Stomach smooth muscle (tissue), 2 donors: ENCODE measurements around the gene ABHD1.

Source experiments
- H3K27ac ChIP-seq: one replicate; pipeline ENCODE4 v1.7.0; 2013; ENCODE audit warnings: mild to moderate bottlenecking, low read length, inconsistent platforms
- H3K27me3 ChIP-seq, 2 donors: one replicate each; pipeline ENCODE4 v1.7.0; 2013; ENCODE audit warnings: low read length in 2 of 2; ENCODE audit not compliant: insufficient read depth in 2 of 2, control insufficient read depth in 1 of 2
- H3K36me3 ChIP-seq, 2 donors: one replicate each; pipeline ENCODE4 v1.7.0; 2013; ENCODE audit warnings: low read length in 2 of 2; ENCODE audit not compliant: control insufficient read depth in 2 of 2, insufficient read depth in 2 of 2
- H3K4me1 ChIP-seq: one replicate; pipeline ENCODE4 v1.7.0; 2013; ENCODE audit warnings: low read length; ENCODE audit not compliant: control insufficient read depth, insufficient read depth
- H3K4me3 ChIP-seq, 2 donors: one replicate each; pipeline ENCODE4 v1.7.0; 2013; ENCODE audit warnings: low read length in 2 of 2
- H3K9ac ChIP-seq, 2 donors: one replicate each; pipeline ENCODE4 v1.7.0; 2013; ENCODE audit warnings: low read length in 2 of 2, mild to moderate bottlenecking in 1 of 2
- H3K9me3 ChIP-seq, 2 donors: one replicate each; pipeline ENCODE4 v1.7.0; 2013; ENCODE audit warnings: low read length in 2 of 2; ENCODE audit not compliant: control insufficient read depth in 2 of 2
- donor health status: healthy.
- donor health status: Pancreatic carcinoma.

Gene ABHD1

DNA sequence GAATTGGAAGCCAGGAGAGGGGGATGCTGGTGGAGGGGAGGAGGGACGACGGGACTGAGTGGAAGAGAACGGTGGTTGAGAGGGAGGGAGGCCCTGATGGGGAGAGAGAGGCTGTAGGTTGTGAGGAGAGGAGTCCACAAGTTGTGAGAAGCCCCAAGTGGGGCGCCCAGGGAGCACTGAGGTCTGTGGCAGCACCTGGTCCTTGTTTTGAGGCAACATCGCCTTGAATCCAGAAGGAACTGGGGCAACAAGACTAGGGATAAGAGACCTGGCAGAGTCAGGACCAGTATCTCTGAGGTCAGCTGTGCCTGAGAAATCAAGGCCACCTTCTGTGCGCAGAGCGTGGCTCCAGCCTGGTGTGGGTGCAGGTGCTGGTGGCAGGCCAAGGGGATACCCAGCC is 14.5 kb downstream of the ABHD1 start:
- no peaks in the 10 kb centered on the region for H3K36me3 ChIP-seq
- H3K4me1 ChIP-seq: peaks cover 10% of the 10 kb centered on the region
- no peaks in the 10 kb centered on the region for H3K27me3 ChIP-seq
- H3K9ac ChIP-seq: no peak overlapping the region
- H3K27ac ChIP-seq: no peak overlapping the region
- H3K4me3 ChIP-seq: no peak overlapping the region
- H3K9me3 ChIP-seq: no peaks in the 10 kb centered on the region

DNA sequence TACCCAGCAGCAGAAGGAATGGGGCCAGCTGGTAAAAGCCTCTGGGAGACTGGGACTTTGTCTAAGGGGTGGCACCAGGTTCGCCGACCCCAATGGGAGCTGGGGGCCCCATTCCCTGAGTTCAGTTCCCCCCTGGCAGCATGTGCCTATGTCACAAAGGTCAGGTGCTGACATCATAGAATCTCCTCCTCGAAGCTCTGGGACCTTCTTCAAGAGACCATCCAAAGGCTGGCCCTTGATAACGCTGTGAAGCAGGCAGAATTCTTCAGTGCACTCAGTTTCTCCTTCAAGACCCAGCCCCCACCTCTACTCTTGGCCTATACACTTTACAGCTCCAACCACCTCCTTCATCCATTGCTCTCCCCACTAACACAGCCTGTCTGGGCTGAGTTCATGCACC is 15.7 kb downstream of the ABHD1 start, which contains the start of gene PRR30:
Gene PRR30 (minus strand): TSS at position 101 of the 400 bp plus-strand sequence. CDS start 1,081 bp downstream, outside the sequence.
- H3K36me3 ChIP-seq: no peaks in the 10 kb centered on the region
- H3K9ac ChIP-seq: no peak within 1 kb of the TSS
- H3K27ac ChIP-seq: no peak within 1 kb of the TSS
- H3K4me3 ChIP-seq: no peak within 1 kb of the TSS
- H3K4me1 ChIP-seq: no peaks in the 10 kb centered on the region
- no peaks in the 10 kb centered on the region for H3K9me3 ChIP-seq
- H3K27me3 ChIP-seq: no peaks in the 10 kb centered on the region

DNA sequence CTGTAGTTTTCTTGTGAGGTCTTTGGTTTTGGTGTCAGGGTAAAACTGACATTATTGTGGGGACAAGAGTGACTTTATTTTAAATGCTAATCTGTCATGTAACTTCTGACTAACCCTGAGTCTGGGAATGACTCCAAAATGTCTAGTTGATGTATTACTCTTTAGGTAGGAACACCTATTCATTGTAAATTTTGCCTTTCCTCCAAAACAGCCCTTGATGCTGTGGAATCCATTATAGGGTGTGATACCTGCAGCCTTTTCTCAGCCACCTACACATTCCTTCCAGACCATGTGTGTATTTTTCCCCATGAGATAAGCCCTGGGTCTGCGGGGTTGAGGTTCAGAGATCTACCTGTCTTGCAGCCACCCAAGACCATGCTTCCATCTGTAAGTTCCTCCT is 19.7 kb downstream of the ABHD1 start:
- Histone ChIP-seq H3K9ac (no peak overlapping the region), H3K4me1 (no peaks in the 10 kb centered on the region), H3K27ac (no peak overlapping the region), H3K36me3 (no peaks in the 10 kb centered on the region), H3K27me3 (no peaks in the 10 kb centered on the region), H3K9me3 (no peaks in the 10 kb centered on the region), H3K4me3 (no peak overlapping the region)

DNA sequence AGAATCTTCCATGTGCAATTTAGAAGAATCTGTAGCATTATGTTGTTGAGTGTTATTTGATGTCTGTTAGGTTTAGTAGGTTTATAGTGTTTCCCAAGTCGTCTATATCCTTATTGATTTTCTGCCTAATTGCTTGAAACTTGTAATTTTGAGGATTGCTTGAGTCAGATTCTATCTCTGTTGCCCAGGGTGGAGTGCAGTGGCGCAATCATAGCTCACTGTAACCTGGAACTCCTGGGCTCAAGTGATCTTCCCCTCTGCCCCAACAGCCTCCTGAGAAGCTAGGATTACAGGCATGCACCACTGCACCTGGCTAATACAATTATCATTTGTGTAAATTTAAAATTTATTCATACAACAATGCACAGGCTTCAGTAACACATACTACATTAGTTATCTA is 22.1 kb downstream of the ABHD1 start:
- H3K27ac ChIP-seq: no peak overlapping the region
- no peaks in the 10 kb centered on the region for H3K36me3 ChIP-seq

DNA sequence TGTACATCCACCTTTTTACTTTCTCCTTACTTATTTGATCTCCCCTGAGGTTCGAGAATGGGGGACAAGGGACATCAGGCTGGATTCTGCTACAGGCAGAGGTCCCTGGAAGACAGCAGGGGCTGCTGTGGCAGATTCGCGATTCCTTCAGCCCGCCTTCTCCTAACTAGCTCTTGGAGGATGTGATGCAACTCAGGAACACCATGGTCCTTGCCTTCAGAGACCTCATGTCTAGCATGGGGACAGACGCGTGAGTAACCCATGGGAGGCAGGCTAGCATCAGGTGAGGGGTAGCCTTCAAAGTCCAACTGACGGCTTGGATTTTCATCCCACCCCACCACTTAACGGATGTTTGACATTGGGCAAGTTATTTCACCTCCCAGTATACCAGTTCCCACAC is 24.3 kb downstream of the ABHD1 start:
- Histone ChIP-seq H3K4me1 (no peaks in the 10 kb centered on the region), H3K9me3 (no peaks in the 10 kb centered on the region), H3K9ac (no peak overlapping the region), H3K27me3 (peaks cover 0 to 4% of the 10 kb centered on the region in 2 donors), H3K36me3 (no peaks in the 10 kb centered on the region), H3K27ac (no peak overlapping the region), H3K4me3 (no peak overlapping the region)

More for the DNA sequence above, 22.1 kb downstream of the ABHD1 start:
- H3K9ac ChIP-seq: no peak overlapping the region
- no peaks in the 10 kb centered on the region for H3K4me1 ChIP-seq
- H3K27me3 ChIP-seq: peaks cover 0 to 2% of the 10 kb centered on the region in 2 donors
- H3K4me3 ChIP-seq: no peak overlapping the region
- H3K9me3 ChIP-seq: no peaks in the 10 kb centered on the region

DNA sequence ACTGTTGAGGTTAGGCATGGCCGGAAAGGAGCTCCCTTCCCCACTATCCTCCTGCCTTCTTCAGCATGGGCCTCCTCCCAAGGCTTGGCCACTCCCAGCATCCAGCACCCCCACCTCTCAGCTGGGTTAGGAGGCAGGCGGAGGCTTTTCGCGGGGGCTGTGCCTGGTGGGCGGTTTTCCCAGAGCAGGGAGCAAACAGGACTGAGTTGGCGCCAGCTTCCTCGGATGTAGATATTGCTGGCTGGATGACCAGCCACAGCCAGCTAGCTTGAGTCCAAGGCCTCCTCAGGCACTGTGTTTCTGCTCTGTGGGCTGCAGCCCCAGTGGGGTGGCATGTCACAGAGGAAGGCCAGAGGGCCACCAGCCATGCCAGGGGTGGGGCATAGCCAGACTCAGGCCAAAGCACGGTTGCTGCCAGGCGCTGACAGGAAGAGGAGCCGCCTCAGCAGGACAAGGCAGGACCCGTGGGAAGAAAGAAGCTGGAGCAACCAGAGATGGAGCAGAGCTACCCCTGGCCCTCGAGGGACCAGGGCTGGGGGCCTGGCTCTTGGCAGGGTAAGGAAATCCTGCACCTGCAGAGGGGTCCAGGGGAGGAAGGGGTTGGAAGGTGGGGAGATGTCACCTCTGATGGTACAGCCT is 25.3 kb downstream of the ABHD1 start, which contains the start of gene TCF23:
Gene TCF23 (plus strand): TSS at position 204 of the 639 bp plus-strand sequence. CDS start 130 bp downstream, at position 334.
- Histone ChIP-seq H3K4me3 (no peak within 1 kb of the TSS), H3K27ac (no peak within 1 kb of the TSS), H3K4me1 (no peaks in the 10 kb centered on the region), H3K27me3 (peaks cover 0 to 4% of the 10 kb centered on the region in 2 donors), H3K9me3 (no peaks in the 10 kb centered on the region), H3K9ac (no peak within 1 kb of the TSS), H3K36me3 (no peaks in the 10 kb centered on the region)

DNA sequence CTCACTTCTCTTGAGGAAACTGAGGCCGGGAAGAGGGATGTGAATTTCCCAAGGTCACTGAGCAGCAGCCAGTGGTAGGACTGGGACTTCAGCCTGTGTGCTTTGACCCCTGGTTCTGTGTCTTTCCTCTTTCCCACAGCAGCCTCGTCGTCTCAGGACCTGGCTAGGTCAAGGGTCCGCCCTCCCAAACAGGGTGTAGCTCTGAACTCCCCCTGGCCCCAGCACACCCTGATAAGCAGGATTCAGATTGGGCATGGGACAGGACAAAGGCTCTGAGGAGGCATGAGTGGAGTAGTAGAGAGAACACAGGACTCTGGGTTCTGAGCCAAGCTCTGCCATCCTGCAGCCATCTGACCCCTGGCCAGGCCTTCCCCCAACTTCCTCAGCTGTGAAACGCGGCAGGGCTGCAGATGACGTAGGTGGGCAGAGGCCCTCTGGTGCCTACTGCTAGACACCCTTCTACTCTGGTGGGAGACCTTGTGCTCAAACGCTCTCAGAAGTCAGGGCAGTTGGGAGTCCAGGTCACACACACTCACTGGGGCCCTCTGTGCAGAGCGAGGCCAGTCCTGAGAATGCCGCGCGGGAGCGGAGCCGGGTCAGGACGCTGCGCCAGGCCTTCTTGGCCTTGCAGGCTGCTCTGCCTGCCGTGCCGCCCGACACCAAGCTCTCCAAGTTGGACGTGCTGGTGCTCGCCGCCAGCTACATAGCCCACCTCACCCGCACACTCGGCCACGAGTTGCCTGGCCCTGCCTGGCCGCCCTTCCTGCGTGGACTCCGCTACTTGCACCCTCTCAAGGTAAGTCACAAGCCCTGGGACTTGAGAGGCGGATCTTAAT is 26.2 kb downstream of the ABHD1 start:
- H3K9ac ChIP-seq: no peak overlapping the region
- no peak overlapping the region for H3K27ac ChIP-seq
- H3K9me3 ChIP-seq: no peaks in the 10 kb centered on the region
- no peaks in the 10 kb centered on the region for H3K36me3 ChIP-seq
- H3K4me3 ChIP-seq: no peak overlapping the region
- peaks cover 0 to 4% of the 10 kb centered on the region in 2 donors for H3K27me3 ChIP-seq
- H3K4me1 ChIP-seq: no peaks in the 10 kb centered on the region

DNA sequence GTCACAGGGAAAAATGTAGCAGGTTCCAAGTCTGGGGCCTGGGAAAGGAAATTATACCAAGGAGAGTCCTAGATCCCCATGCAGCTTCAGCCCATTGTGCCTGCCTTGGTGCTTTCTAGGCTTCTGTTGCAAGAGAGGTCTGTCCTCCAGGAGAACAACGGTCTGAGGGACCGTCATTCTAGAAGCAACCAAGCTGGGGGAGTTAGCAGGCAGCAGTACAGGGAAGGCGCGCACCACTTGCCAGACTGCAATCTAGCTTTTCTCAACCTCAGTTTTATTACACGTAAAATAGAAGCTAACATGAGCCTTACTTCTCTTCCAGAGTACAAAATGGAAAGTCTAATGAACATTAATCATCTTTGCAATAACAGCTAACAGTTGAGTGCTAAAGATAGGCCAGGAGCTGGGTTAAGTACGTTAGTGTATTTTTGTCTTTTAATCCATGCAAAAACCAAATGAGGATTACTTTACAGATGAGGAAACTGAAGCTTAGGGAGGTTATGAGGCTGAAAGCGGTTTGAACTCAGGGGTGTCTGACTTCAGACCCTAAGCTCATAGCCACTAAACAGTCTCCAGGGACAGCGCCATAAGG is 27.1 kb downstream of the ABHD1 start:
- no peaks in the 10 kb centered on the region for H3K4me1 ChIP-seq
- H3K9me3 ChIP-seq: no peaks in the 10 kb centered on the region
- H3K27me3 ChIP-seq: peaks cover 0 to 4% of the 10 kb centered on the region in 2 donors
- no peak overlapping the region for H3K9ac ChIP-seq
- no peak overlapping the region for H3K27ac ChIP-seq
- H3K4me3 ChIP-seq: no peak overlapping the region
- no peaks in the 10 kb centered on the region for H3K36me3 ChIP-seq

DNA sequence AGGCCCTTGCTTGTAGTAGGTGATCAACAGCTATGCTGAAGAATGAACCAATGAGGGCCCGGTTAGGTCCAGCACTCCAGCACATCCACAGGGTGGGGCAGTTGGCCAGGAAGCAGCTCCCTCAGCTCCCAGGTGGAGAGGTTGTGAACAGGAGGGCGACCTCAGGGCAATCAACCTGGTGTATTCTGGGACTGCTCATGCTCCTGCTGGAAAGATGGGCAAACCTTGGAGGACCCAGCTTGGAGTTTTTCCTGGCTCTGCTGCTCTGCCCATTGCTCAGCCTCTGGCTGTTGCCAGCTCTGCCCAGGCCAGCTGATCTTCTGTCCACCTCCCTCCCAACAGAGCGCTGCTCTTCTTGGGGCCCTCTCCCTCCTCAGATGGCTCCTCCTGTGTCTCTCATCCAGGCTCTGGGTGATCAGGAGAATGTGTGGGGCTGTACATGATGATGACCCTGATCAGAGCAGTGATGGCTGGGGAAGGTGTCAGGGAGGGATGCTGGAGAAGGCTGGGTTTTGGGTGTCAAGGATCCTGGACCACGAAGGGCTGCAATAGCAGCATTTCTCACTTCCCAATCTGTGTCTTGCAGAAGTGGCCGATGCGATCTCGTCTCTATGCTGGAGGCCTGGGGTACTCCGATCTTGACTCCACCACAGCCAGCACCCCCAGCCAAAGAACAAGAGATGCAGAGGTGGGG is 28.6 kb downstream of the ABHD1 start:
- Histone ChIP-seq H3K27me3 (peaks cover 0 to 4% of the 10 kb centered on the region in 2 donors), H3K27ac (no peak overlapping the region)

DNA sequence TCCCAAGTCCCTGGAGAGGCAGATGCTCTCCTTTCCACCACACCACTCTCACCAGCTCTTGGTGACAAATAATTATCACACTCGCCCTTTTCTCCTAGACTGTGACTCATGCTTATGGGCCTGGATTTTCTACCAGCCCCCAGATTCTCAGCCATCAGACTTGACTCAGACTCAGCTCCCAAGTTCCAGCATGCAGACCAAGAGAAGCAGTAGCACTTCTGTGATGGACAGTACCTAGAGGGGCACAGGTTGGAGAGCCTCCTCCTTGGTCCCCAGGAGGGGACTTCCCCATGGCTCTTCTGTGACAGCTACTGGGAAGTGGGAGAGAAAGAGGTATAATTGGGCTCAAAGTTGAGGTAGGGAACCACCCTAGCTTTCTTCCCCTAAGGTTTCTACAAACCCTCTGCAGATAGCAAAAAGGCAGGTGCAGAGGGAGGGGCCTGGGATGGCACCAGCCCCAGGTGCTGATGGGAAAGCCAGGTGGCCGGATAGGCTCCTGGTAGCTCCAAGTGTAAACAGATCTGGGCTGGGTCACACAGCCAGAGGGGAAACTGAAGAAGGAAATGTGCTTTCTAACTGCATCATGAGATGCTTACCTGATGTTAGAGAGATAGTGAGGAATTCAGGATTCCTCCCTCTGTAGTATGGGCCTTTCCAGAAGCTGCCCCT is 29.3 kb downstream of the ABHD1 start:
- Histone ChIP-seq H3K27ac (no peak overlapping the region), H3K9ac (no peak overlapping the region), H3K4me1 (no peaks in the 10 kb centered on the region), H3K36me3 (no peaks in the 10 kb centered on the region), H3K27me3 (peaks cover 0 to 4% of the 10 kb centered on the region in 2 donors), H3K9me3 (no peaks in the 10 kb centered on the region), H3K4me3 (no peak overlapping the region)

More for the DNA sequence above, 28.6 kb downstream of the ABHD1 start:
- Histone ChIP-seq H3K9me3 (no peaks in the 10 kb centered on the region), H3K4me3 (no peak overlapping the region), H3K4me1 (no peaks in the 10 kb centered on the region), H3K9ac (no peak overlapping the region), H3K36me3 (no peaks in the 10 kb centered on the region)
